Endothelial cell (in vitro differentiated cells): ENCODE measurements around the gene GNPTG. TPM values are rescaled to one million over a fixed set of nuclear protein-coding genes. Genes with fewer than 3 reads are reported as not detected.

ENCODE experiments used
- DNase-seq: peaks from one replicate; pipeline ENCODE4 v3.0.0; 2021; ENCODE audit warnings: low spot score
- H3K27ac Mint-ChIP-seq: one replicate; pipeline ENCODE4 v1.8.0; 2021; ENCODE audit warnings: mixed read lengths, inconsistent platforms; ENCODE audit not compliant: unreplicated experiment
- H3K27me3 Mint-ChIP-seq: one replicate; pipeline ENCODE4 v1.8.0; 2021; ENCODE audit warnings: mild to moderate bottlenecking, moderate library complexity, mixed read lengths, inconsistent platforms; ENCODE audit not compliant: unreplicated experiment
- H3K36me3 Mint-ChIP-seq: one replicate; pipeline ENCODE4 v1.8.0; 2021; ENCODE audit warnings: mild to moderate bottlenecking, low read depth, mixed read lengths, inconsistent platforms; ENCODE audit not compliant: unreplicated experiment
- H3K4me1 Mint-ChIP-seq: one replicate; pipeline ENCODE4 v1.8.0; 2021; ENCODE audit warnings: mild to moderate bottlenecking, mixed read lengths, inconsistent platforms; ENCODE audit not compliant: unreplicated experiment
- H3K4me3 Mint-ChIP-seq: one replicate; pipeline ENCODE4 v1.8.0; 2021; ENCODE audit warnings: mild to moderate bottlenecking, mixed read lengths, inconsistent platforms; ENCODE audit not compliant: unreplicated experiment
- H3K9me3 Mint-ChIP-seq: one replicate; pipeline ENCODE4 v1.8.0; 2021; ENCODE audit warnings: mixed read lengths, inconsistent platforms; ENCODE audit not compliant: unreplicated experiment
- CTCF ChIP-seq: fragments of 200-600 bp; sonication (generic); IDR thresholded peaks from one replicate; pipeline ENCODE4 v1.5.0; 2021; ENCODE audit warnings: antibody characterized with exemption; ENCODE audit not compliant: unreplicated experiment
- total RNA-seq: library from RNA; stranded (reverse); fragmentation: NEBNext Ultra II Directional; extraction: Animal tissue kit (Norgen Biotek cat#: 25700); gene quantifications from one replicate; pipeline ENCODE4 v1.2.1, GENCODE V29; 2021; ENCODE audit not compliant: unreplicated experiment

The GNPTG gene
- total RNA-seq, 1 donor from 2014 or later, result 47.9 TPM

- no peak overlapping the region for H3K27ac Mint-ChIP-seq
These were observed 56.6 kb downstream of the GNPTG start for GRCh38 chr16:1408171-1408837.

GRCh38 chr16:1412847-1413246 is 61.1 kb downstream of the GNPTG start:
- Mint-ChIP-seq H3K36me3 (no peaks in the 10 kb centered on the region), H3K27ac (no peak overlapping the region), H3K27me3 (peaks cover 4% of the 10 kb centered on the region), H3K4me3 (no peak overlapping the region), H3K4me1 (peaks cover 5% of the 10 kb centered on the region), H3K9me3 (no peaks in the 10 kb centered on the region)
- TF ChIP-seq CTCF, result no peak
- no peak for DNase-seq

More at GRCh38 chr16:1408171-1408837, 56.6 kb downstream of the GNPTG start:
- TF ChIP-seq CTCF, result no peak
- Mint-ChIP-seq H3K36me3 (peaks cover 2% of the 10 kb centered on the region), H3K9me3 (no peaks in the 10 kb centered on the region), H3K27me3 (peaks cover 9% of the 10 kb centered on the region), H3K4me3 (peak overlapping the region; percentile 73), H3K4me1 (peaks cover 3% of the 10 kb centered on the region)
- DNase-seq, result peak; percentile 92

Other genes starting within 250 kb of the GNPTG start
- 3.4 TPM for gene CACNA1H, start 198.8 kb upstream of the GNPTG start, total RNA-seq
- not detected for gene TPSG1, start 126.7 kb upstream of the GNPTG start, total RNA-seq
- gene TPSB2, start 121.7 kb upstream of the GNPTG start, total RNA-seq, result not detected
- not detected for gene TPSAB1, start 111.2 kb upstream of the GNPTG start, total RNA-seq
- not detected for gene TPSD1, start 95.9 kb upstream of the GNPTG start, total RNA-seq
- gene UBE2I, start 42.3 kb upstream of the GNPTG start, total RNA-seq, result 167 TPM
- 6.5 TPM for gene BAIAP3, start 18.3 kb upstream of the GNPTG start, total RNA-seq
- gene TSR3, start 53 bp upstream of the GNPTG start, total RNA-seq, result 68.2 TPM
- 30.3 TPM for gene UNKL, start 62.8 kb downstream of the GNPTG start, total RNA-seq
- 11.4 TPM for gene UQCC4, start 68.8 kb downstream of the GNPTG start, total RNA-seq
- gene PERCC1, start 79.1 kb downstream of the GNPTG start, total RNA-seq, result not detected
- 2.4 TPM for gene CCDC154, start 92.6 kb downstream of the GNPTG start, total RNA-seq
- gene CLCN7, start 123.1 kb downstream of the GNPTG start, total RNA-seq, result 99.1 TPM
- gene PTX4, start 137.0 kb downstream of the GNPTG start, total RNA-seq, result 0.21 TPM
- gene TELO2, start 141.4 kb downstream of the GNPTG start, total RNA-seq, result 64.5 TPM
- 66.3 TPM for gene TMEM204, start 181.7 kb downstream of the GNPTG start, total RNA-seq